Prostate gland (tissue), 2 donors: ENCODE results near the gene TROAP.

ENCODE experiments used
- CTCF ChIP-seq, 4 experiments: fragments of 200-600 bp in 2 of 4; fragments of 450-650 bp in 2 of 4; sonication (generic) in 2 of 4; IDR thresholded peaks; 1 replicate in 3 of 4; 2 replicates in 1 of 4; pipeline ENCODE4 v1.5.1; 2016 to 2019; ENCODE audit warnings: antibody characterized with exemption in 4 of 4, mild to moderate bottlenecking in 2 of 4, moderate library complexity in 2 of 4
- POLR2A ChIP-seq: fragments of 450-650 bp; IDR thresholded peaks from one replicate; pipeline ENCODE4 v1.6.1; 2016; ENCODE audit warnings: antibody characterized with exemption, mild to moderate bottlenecking
- POLR2AphosphoS5 ChIP-seq: sonication (generic); formaldehyde crosslinking; IDR thresholded peaks from one replicate; pipeline ENCODE4 v1.6.1; 2017; ENCODE audit warnings: antibody characterized with exemption

DNA sequence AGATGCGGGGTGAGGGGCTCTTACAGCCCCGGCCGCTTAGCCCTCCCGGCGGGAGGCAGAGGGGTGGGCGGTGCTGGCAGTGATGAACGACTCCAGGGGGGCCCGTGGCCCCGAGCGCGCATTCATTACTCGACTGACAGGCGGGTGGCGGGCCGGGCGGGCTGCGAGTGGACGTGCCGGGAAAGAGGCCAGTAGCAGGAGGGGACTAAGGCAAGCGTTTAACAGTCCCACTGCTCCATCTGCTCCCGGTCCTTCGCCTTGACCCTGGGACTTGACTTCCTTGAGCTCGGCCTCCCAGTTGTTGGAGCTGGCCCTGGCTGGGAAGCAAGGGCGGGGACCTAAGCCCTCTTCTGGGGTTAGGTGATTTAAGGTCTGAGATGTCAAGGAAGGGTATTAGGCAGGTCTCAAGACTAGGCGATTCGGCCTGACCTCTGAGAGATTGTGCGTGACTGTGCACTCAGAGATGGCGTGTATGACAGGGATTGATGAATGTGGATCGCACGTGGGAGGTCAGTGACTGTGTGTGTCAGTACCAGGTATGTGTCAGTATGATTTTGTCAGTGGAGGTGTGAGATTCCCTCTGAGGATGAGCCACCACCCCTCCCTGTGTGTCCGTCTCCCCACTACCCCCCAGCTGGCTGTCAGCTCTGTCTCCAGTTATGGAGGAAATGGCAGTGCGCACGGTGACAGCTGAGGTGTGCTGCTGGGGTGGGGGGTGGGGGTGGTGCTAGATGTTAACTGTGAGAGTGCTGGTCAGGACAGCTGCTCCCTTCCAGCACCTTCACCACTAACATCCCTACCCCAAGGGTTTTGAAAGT lies 20.1 kb downstream of the TROAP start:
- TF ChIP-seq POLR2A (no peak), CTCF (IDR thresholded peaks at IDR 0.05) (no peak), POLR2AphosphoS5 (no peak)
